ENCODE measurements around the gene SNAPC2.

DNA sequence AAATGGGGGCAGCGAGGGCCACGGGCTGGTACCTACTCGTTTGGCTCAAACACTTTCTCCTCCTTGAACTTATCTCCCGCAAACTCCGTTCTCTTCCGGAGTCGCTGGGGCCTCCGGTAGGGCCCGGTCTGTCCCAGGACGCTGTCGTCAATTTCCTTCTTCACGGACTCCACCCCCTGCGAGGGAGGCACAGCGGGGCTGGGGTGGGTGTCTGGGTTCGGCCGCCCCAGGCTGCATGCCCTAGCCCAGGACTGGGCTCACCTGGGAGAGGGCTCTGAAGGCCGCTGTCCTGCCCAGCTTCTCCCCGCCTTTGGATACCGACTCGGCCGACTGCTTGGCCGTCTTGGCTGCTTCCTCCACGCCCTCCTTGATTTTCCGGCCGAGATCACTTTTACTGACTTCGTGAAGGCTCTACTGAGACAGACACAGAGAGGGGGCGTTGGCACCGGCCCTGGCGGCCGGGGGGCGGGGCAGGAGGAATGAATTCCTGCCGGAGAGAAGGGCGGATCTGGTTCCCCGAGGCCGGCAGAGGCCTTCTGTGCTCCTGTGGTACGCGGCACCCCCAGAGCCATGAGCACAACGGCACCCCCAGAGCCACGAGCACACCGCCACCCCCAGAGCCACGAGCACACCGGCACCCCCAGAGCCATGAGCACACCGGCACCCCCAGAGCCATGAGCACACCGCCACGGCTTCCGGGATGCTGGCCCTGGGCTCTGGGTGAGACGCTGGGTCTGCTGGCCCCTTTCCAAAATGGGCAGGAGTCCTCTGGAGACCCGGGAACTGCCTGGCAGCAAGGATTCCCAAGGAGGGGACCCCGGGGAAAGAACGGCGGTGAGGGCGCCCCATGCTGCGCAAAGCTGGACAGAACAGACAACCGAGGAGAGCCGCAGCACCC lies 13.9 kb downstream of the SNAPC2 start:
- TF ChIP-seq POLR2AphosphoS5 (IDR thresholded peaks at IDR 0.05; ENCODE audit: low read depth) (no peak), SPI1 (IDR thresholded peaks at IDR 0.05; ENCODE audit: borderline replicate concordance, low read depth) (no peak), GABPA (IDR thresholded peaks at IDR 0.05; ENCODE audit: low read depth) (no peak)
- TF ChIP-seq, protein P1, sequence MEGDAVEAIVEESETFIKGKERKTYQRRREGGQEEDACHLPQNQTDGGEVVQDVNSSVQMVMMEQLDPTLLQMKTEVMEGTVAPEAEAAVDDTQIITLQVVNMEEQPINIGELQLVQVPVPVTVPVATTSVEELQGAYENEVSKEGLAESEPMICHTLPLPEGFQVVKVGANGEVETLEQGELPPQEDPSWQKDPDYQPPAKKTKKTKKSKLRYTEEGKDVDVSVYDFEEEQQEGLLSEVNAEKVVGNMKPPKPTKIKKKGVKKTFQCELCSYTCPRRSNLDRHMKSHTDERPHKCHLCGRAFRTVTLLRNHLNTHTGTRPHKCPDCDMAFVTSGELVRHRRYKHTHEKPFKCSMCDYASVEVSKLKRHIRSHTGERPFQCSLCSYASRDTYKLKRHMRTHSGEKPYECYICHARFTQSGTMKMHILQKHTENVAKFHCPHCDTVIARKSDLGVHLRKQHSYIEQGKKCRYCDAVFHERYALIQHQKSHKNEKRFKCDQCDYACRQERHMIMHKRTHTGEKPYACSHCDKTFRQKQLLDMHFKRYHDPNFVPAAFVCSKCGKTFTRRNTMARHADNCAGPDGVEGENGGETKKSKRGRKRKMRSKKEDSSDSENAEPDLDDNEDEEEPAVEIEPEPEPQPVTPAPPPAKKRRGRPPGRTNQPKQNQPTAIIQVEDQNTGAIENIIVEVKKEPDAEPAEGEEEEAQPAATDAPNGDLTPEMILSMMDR (IDR thresholded peaks at IDR 0.05; ENCODE audit: insufficient read depth, low read length) = no peak
- TF ChIP-seq, protein P2, sequence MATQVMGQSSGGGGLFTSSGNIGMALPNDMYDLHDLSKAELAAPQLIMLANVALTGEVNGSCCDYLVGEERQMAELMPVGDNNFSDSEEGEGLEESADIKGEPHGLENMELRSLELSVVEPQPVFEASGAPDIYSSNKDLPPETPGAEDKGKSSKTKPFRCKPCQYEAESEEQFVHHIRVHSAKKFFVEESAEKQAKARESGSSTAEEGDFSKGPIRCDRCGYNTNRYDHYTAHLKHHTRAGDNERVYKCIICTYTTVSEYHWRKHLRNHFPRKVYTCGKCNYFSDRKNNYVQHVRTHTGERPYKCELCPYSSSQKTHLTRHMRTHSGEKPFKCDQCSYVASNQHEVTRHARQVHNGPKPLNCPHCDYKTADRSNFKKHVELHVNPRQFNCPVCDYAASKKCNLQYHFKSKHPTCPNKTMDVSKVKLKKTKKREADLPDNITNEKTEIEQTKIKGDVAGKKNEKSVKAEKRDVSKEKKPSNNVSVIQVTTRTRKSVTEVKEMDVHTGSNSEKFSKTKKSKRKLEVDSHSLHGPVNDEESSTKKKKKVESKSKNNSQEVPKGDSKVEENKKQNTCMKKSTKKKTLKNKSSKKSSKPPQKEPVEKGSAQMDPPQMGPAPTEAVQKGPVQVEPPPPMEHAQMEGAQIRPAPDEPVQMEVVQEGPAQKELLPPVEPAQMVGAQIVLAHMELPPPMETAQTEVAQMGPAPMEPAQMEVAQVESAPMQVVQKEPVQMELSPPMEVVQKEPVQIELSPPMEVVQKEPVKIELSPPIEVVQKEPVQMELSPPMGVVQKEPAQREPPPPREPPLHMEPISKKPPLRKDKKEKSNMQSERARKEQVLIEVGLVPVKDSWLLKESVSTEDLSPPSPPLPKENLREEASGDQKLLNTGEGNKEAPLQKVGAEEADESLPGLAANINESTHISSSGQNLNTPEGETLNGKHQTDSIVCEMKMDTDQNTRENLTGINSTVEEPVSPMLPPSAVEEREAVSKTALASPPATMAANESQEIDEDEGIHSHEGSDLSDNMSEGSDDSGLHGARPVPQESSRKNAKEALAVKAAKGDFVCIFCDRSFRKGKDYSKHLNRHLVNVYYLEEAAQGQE (IDR thresholded peaks at IDR 0.05; ENCODE audit: insufficient replicate concordance, low read depth) = no peak

Measured in HL-60 (cell line).